IMR-90 (cell line): ENCODE results near the gene CBFA2T3. TPM values are rescaled to one million over a fixed set of nuclear protein-coding genes. Genes with fewer than 3 reads are reported as not detected.

Source experiments
- ATAC-seq: fragments of 200-7000 bp; cut with Tn5 transposase; 2 replicates; pipeline ENCODE4 v1.9.1; 2020; ENCODE audit warnings: low read depth, mild to moderate bottlenecking, moderate library complexity
- BruUV-seq: library from RNA; stranded (reverse); fragments of 400-500 nt; replicated peaks from 2 replicates; lab custom pipeline; 2021; lab: Mats Ljungman, UMichigan
- CTCF ChIA-PET: fragments of 300-600 bp; formaldehyde crosslinking; extraction: SDS; loops from one replicate; lab custom pipeline; 2021; ENCODE audit warnings: antibody characterized with exemption; lab: Yijun Ruan, JAX
- POLR2A ChIA-PET: fragments of 300-600 bp; sonication (Branson Sonifier 250); formaldehyde crosslinking; loops from one replicate; lab custom pipeline; 2022; ENCODE audit warnings: antibody characterized with exemption; ENCODE audit not compliant: unreplicated experiment; lab: Charles Lee
- DNase-seq: peaks from one replicate; pipeline ENCODE4 v3.0.0; 2013
- H2AFZ ChIP-seq: replicated peaks from 2 replicates; pipeline ENCODE3; 2013; ENCODE audit warnings: low read length, mild to moderate bottlenecking; ENCODE audit not compliant: poor library complexity
- H2AK5ac ChIP-seq: 2 replicates; pipeline ENCODE4 v1.6.1; 2013; ENCODE audit warnings: low read depth, low read length, inconsistent platforms
- H2AK9ac ChIP-seq: replicated peaks from 2 replicates; pipeline ENCODE3; 2013; ENCODE audit warnings: mild to moderate bottlenecking, low read depth, low read length, moderate library complexity; ENCODE audit not compliant: poor library complexity
- H2BK120ac ChIP-seq: 2 replicates; pipeline ENCODE4 v1.6.1; 2013; ENCODE audit warnings: low read depth, low read length, inconsistent platforms
- H2BK15ac ChIP-seq: 3 replicates; pipeline ENCODE4 v1.6.1; 2013; ENCODE audit warnings: low read depth, low read length, inconsistent platforms
- H2BK20ac ChIP-seq: 2 replicates; pipeline ENCODE4 v1.6.1; 2013; ENCODE audit warnings: low read depth, mild to moderate bottlenecking, inconsistent platforms, low read length, moderate library complexity
- H2BK5ac ChIP-seq: 2 replicates; pipeline ENCODE4 v1.6.1; 2013; ENCODE audit warnings: mild to moderate bottlenecking, low read depth, low read length, inconsistent platforms; ENCODE audit not compliant: poor library complexity, severe bottlenecking
- H3K14ac ChIP-seq: replicated peaks from 2 replicates; pipeline ENCODE4 v1.6.1; 2013; ENCODE audit warnings: low read depth, low read length, inconsistent platforms
- H3K18ac ChIP-seq: 2 replicates; pipeline ENCODE4 v1.6.1; 2013; ENCODE audit warnings: low read depth, low read length, control low read depth
- H3K23ac ChIP-seq: 2 replicates; pipeline ENCODE4 v1.6.1; 2013; ENCODE audit warnings: low read depth, low read length, inconsistent platforms
- H3K27ac ChIP-seq: 2 replicates; pipeline ENCODE4 v1.5.1; 2013; ENCODE audit warnings: mild to moderate bottlenecking, control low read depth, low read length; ENCODE audit not compliant: insufficient read depth
- H3K27me3 ChIP-seq: 2 replicates; pipeline ENCODE4 v1.6.1; 2013; ENCODE audit warnings: low read length; ENCODE audit not compliant: control insufficient read depth, insufficient read depth
- H3K36me3 ChIP-seq: 2 replicates; pipeline ENCODE4 v1.6.1; 2013; ENCODE audit warnings: low read length, mixed read lengths; ENCODE audit not compliant: control insufficient read depth, insufficient read depth
- H3K4ac ChIP-seq: 2 replicates; pipeline ENCODE4 v1.6.1; 2013; ENCODE audit warnings: low read depth, low read length, inconsistent platforms
- H3K4me1 ChIP-seq: 2 replicates; pipeline ENCODE4 v1.6.1; 2013; ENCODE audit warnings: low read length, mixed read lengths; ENCODE audit not compliant: control insufficient read depth, insufficient read depth
- H3K4me2 ChIP-seq: 2 replicates; pipeline ENCODE4 v1.6.1; 2013; ENCODE audit warnings: low read depth, mild to moderate bottlenecking, control low read depth, low read length, moderate library complexity
- H3K4me3 ChIP-seq: 2 replicates; pipeline ENCODE4 v1.5.1; 2013; ENCODE audit warnings: low read depth, mild to moderate bottlenecking, control low read depth, low read length, moderate library complexity; ENCODE audit not compliant: insufficient read depth
- H3K56ac ChIP-seq: 2 replicates; pipeline ENCODE4 v1.6.1; 2013; ENCODE audit warnings: low read length, inconsistent platforms; ENCODE audit not compliant: insufficient read depth; ENCODE audit errors: extremely low read depth
- H3K79me1 ChIP-seq, 2 experiments: 2 replicates each; pipeline ENCODE4 v1.6.1; 2013; ENCODE audit warnings: low read length in 2 of 2, inconsistent platforms in 1 of 2, low read depth in 1 of 2
- H3K9ac ChIP-seq: 2 replicates; pipeline ENCODE4 v1.6.1; 2013; ENCODE audit warnings: low read depth, low read length, control low read depth
- H3K9me1 ChIP-seq: 2 replicates; pipeline ENCODE4 v1.6.1; 2013; ENCODE audit warnings: low read length, inconsistent platforms; ENCODE audit not compliant: insufficient read depth
- H3K9me3 ChIP-seq: 2 replicates; pipeline ENCODE4 v1.6.1; 2013; ENCODE audit warnings: low read length; ENCODE audit not compliant: control insufficient read depth, insufficient read depth
- H4K20me1 ChIP-seq: 2 replicates; pipeline ENCODE4 v1.6.1; 2013; ENCODE audit warnings: low read length, inconsistent platforms; ENCODE audit not compliant: insufficient read depth
- H4K5ac ChIP-seq: 2 replicates; pipeline ENCODE4 v1.6.1; 2013; ENCODE audit warnings: mild to moderate bottlenecking, low read depth, low read length, control low read depth
- H4K8ac ChIP-seq, 2 experiments: 2 replicates each; pipeline ENCODE4 v1.6.1; 2013; ENCODE audit warnings: low read depth in 2 of 2, low read length in 2 of 2, control low read depth in 1 of 2, inconsistent platforms in 1 of 2
- H4K91ac ChIP-seq: 2 replicates; pipeline ENCODE4 v1.6.1; 2013; ENCODE audit warnings: low read depth, low read length, inconsistent platforms; ENCODE audit not compliant: insufficient read depth
- CEBPB ChIP-seq: IDR thresholded peaks from 2 replicates; pipeline ENCODE4 v1.6.1; 2012; ENCODE audit warnings: low read depth, low read length, improper control_type of control experiment
- FOS ChIP-seq: fragments of 150-350 bp; IDR thresholded peaks from 2 replicates; pipeline ENCODE4 v1.6.1; 2016; ENCODE audit warnings: low read depth, low read length
- MAFK ChIP-seq: IDR thresholded peaks from 2 replicates; pipeline ENCODE4 v1.6.1; 2012; ENCODE audit warnings: low read depth, low read length, improper control_type of control experiment
- NFE2L2 ChIP-seq: fragments of 150-350 bp; IDR thresholded peaks from 2 replicates; pipeline ENCODE4 v1.6.1; 2016; ENCODE audit warnings: low read depth, mild to moderate bottlenecking, low read length
- WGBS, 2 experiments: methylation state at CpG; one replicate each; pipeline versions ENCODE4 v1.1.5 to v1.1.7; 2013; ENCODE audit warnings: missing lambda C conversion rate in 2 of 2; ENCODE audit not compliant: insufficient read length in 1 of 2; ENCODE audit errors: extremely low coverage in 2 of 2; 5-methylcytosine and 5-hydroxymethylcytosine counted together
- dilution Hi-C: fragments of 300-500 bp; cut with HindIII; formaldehyde crosslinking; loops from one replicate; pipeline ENCODE4 v1.14.3; 2018; ENCODE audit warnings: low sequenced_read_pairs; ENCODE audit not compliant: unreplicated experiment
- in situ Hi-C: fragments of 300-500 bp; cut with MboI; formaldehyde crosslinking; loops from 3 replicates; pipeline ENCODE4 v1.14.3; 2019; ENCODE audit warnings: low sequenced_read_pairs, inconsistent platforms, mixed read lengths
- intact Hi-C: fragments of 100-400 bp; cut with micrococcal nuclease; formaldehyde crosslinking; loops from 2 replicates; pipeline ENCODE4 v1.10.0; 2022
- polyA plus RNA-seq, 3 experiments: library from polyadenylated mRNA; depleted of rRNA; stranded (reverse); fragments of >200 nt; gene quantifications; 2 replicates each; pipeline ENCODE4 v1.2.3, GENCODE V29; 2012; ENCODE audit warnings: low replicate concordance in 1 of 3
- total RNA-seq: library from RNA; depleted of rRNA; stranded (reverse); fragments of >200 nt; gene quantifications from 2 replicates; pipeline ENCODE4 v1.2.3, GENCODE V29; 2012
- TF ChIP-seq, protein P1 (sequence below): conservative IDR thresholded peaks from 2 replicates; pipeline ENCODE4 v1.5.1; 2012; ENCODE audit warnings: mild to moderate bottlenecking, low read depth, low read length, improper control_type of control experiment

The CBFA2T3 gene
- total and polyA plus RNA-seq, 2 of the 4 experiments (the other 2 are of a cell fraction), result not detected

DNA sequence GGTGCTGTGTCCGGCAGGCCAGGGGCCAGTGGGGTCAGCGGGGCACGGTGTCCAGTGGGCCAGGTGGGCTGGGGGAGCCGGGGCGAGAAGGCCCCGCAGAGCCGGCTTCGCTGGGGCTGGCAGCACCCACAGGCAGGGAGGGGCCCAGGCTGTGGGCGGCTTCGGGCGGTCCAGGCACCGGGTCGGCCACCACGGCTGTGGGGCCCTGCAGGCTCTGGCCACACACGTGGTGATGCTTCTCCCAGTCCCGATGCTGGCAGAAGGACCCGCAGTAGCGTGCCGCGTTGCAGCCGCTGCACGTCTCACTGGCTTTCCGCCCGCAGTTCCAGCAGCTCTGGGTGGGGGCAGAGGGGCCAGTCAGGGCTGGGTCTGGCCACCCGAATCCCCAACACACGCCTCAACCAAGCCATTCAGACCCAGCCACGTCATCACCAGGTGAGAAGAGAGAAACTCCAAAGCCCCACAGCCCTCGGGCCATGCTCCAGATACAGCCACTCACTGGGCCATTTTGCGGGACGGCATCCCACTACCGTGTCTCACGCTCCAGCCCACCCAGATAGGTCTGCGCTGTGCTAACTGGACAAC is 100.0 kb downstream of the CBFA2T3 start:
- TF ChIP-seq NFE2L2, result no peak
- no peak for TF ChIP-seq FOS
- TF ChIP-seq, protein P1, sequence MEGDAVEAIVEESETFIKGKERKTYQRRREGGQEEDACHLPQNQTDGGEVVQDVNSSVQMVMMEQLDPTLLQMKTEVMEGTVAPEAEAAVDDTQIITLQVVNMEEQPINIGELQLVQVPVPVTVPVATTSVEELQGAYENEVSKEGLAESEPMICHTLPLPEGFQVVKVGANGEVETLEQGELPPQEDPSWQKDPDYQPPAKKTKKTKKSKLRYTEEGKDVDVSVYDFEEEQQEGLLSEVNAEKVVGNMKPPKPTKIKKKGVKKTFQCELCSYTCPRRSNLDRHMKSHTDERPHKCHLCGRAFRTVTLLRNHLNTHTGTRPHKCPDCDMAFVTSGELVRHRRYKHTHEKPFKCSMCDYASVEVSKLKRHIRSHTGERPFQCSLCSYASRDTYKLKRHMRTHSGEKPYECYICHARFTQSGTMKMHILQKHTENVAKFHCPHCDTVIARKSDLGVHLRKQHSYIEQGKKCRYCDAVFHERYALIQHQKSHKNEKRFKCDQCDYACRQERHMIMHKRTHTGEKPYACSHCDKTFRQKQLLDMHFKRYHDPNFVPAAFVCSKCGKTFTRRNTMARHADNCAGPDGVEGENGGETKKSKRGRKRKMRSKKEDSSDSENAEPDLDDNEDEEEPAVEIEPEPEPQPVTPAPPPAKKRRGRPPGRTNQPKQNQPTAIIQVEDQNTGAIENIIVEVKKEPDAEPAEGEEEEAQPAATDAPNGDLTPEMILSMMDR, result no peak
- TF ChIP-seq MAFK, result no peak
- no peak for TF ChIP-seq CEBPB
- Histone ChIP-seq H3K18ac (no peak overlapping the region), H3K4me1 (no peaks in the 10 kb centered on the region), H3K23ac (no peak overlapping the region), H4K5ac (no peak overlapping the region), H2AK5ac (no peak overlapping the region), H2BK15ac (no peak overlapping the region), H3K4me2 (no peak overlapping the region), H3K56ac (no peak overlapping the region), H4K20me1 (no peaks in the 10 kb centered on the region), H3K9ac (no peak overlapping the region), H4K91ac (no peak overlapping the region), H3K4me3 (no peak overlapping the region), H2BK120ac (no peak overlapping the region), H3K36me3 (no peaks in the 10 kb centered on the region), H2BK5ac (no peak overlapping the region), H2AK9ac (no peak overlapping the region), H2AFZ (no peak overlapping the region), H3K14ac (no peak overlapping the region), H3K27ac (no peak overlapping the region), H3K9me1 (no peaks in the 10 kb centered on the region), H4K8ac (no peak overlapping the region), H3K27me3 (peaks cover 60% of the 10 kb centered on the region), H3K9me3 (no peaks in the 10 kb centered on the region), H2BK20ac (no peak overlapping the region), H3K4ac (no peak overlapping the region), H3K79me1 (no peaks in the 10 kb centered on the region)
- ATAC-seq (no peak), DNase-seq (no peak)
- intact Hi-C loops, result no loop called here
- in situ Hi-C loops, result no loop called here
- no TSS peak for BruUV-seq
- ChIA-PET POLR2A (no interaction called here), CTCF (no interaction called here)
- dilution Hi-C loops, result no loop called here
- 66% methylated on average over 13 of the region's 33 CpGs; no CpG with 5 or more reads in 1 of the 2 experiments for WGBS, 2 experiments
